NCI-H1930 (cell line): ENCODE measurements around the gene PLXDC2.
"Not testable (repeated sequence)": the region's sequence is repeated elsewhere in the genome, so short reads cannot be mapped to it uniquely, and the experiment has no call there.

Experiments
- DNase-seq, 2 experiments: peaks; one replicate each; lab custom pipeline; 2025; lab: John Stamatoyannopoulos, UW

Gene PLXDC2

GRCh38 chr10:20191392-20191791 lies 375.2 kb downstream of the PLXDC2 start:
- not testable (repeated sequence) for DNase-seq

- no peak for DNase-seq
Observed at GRCh38 chr10:20195076-20195475, 378.8 kb downstream of the PLXDC2 start.

GRCh38 chr10:20200758-20201157 lies 384.5 kb downstream of the PLXDC2 start:
- no peak for DNase-seq

- no peak for DNase-seq
Observed at GRCh38 chr10:20202337-20202736, 386.1 kb downstream of the PLXDC2 start.

- no peak for DNase-seq
Observed at GRCh38 chr10:20207653-20208052, 391.4 kb downstream of the PLXDC2 start.

GRCh38 chr10:20209098-20209497 lies 392.9 kb downstream of the PLXDC2 start:
- DNase-seq: not testable (repeated sequence)

- DNase-seq: no peak
Observed at GRCh38 chr10:20215547-20216152, 399.4 kb downstream of the PLXDC2 start.

GRCh38 chr10:20221356-20221755 lies 405.1 kb downstream of the PLXDC2 start:
- DNase-seq: no peak

- no peak for DNase-seq
Observed at GRCh38 chr10:20228729-20229128, 412.5 kb downstream of the PLXDC2 start.

- DNase-seq: no peak
Observed at GRCh38 chr10:20232079-20232705, 416.0 kb downstream of the PLXDC2 start.

GRCh38 chr10:20233423-20233822 lies 417.2 kb downstream of the PLXDC2 start:
- no peak for DNase-seq

- DNase-seq: no peak
Observed at GRCh38 chr10:20234579-20234978, 418.3 kb downstream of the PLXDC2 start.

GRCh38 chr10:20237091-20237570 lies 420.9 kb downstream of the PLXDC2 start:
- no peak for DNase-seq

- no peak for DNase-seq
Observed at GRCh38 chr10:20237586-20237985, 421.4 kb downstream of the PLXDC2 start.

- no peak for DNase-seq
Observed at GRCh38 chr10:20240643-20241042, 424.4 kb downstream of the PLXDC2 start.

GRCh38 chr10:20247454-20247853 lies 431.2 kb downstream of the PLXDC2 start:
- no peak for DNase-seq

GRCh38 chr10:20247891-20248708 lies 431.9 kb downstream of the PLXDC2 start:
- DNase-seq: no peak

GRCh38 chr10:20254078-20254477 lies 437.8 kb downstream of the PLXDC2 start:
- DNase-seq: no peak

GRCh38 chr10:20254497-20254896 lies 438.3 kb downstream of the PLXDC2 start:
- no peak for DNase-seq

GRCh38 chr10:20256969-20257368 lies 440.7 kb downstream of the PLXDC2 start:
- DNase-seq: no peak

- DNase-seq: no peak
Observed at GRCh38 chr10:20257422-20257821, 441.2 kb downstream of the PLXDC2 start.

- DNase-seq: no peak
Observed at GRCh38 chr10:20265146-20265545, 448.9 kb downstream of the PLXDC2 start.

- DNase-seq: no peak
Observed at GRCh38 chr10:20267734-20268133, 451.5 kb downstream of the PLXDC2 start.
